Astrocyte (in vitro differentiated cells and primary cell): Measurements from ENCODE around the gene CMPK1.

ENCODE experiments used
- EZH2 ChIP-seq: IDR thresholded peaks from 2 replicates; pipeline ENCODE4 v1.6.1; 2012; ENCODE audit warnings: mild to moderate bottlenecking, low read length, inconsistent platforms; ENCODE audit not compliant: insufficient read depth
- TF ChIP-seq, protein P1 (sequence below): IDR thresholded peaks from 2 replicates; pipeline ENCODE4 v1.5.1; 2011; ENCODE audit warnings: low read depth, mild to moderate bottlenecking, inconsistent platforms, low read length, moderate library complexity; ENCODE audit not compliant: insufficient read depth

GRCh38 chr1:47420547-47420946, 87.0 kb downstream of the CMPK1 start:
- TF ChIP-seq, protein P1, sequence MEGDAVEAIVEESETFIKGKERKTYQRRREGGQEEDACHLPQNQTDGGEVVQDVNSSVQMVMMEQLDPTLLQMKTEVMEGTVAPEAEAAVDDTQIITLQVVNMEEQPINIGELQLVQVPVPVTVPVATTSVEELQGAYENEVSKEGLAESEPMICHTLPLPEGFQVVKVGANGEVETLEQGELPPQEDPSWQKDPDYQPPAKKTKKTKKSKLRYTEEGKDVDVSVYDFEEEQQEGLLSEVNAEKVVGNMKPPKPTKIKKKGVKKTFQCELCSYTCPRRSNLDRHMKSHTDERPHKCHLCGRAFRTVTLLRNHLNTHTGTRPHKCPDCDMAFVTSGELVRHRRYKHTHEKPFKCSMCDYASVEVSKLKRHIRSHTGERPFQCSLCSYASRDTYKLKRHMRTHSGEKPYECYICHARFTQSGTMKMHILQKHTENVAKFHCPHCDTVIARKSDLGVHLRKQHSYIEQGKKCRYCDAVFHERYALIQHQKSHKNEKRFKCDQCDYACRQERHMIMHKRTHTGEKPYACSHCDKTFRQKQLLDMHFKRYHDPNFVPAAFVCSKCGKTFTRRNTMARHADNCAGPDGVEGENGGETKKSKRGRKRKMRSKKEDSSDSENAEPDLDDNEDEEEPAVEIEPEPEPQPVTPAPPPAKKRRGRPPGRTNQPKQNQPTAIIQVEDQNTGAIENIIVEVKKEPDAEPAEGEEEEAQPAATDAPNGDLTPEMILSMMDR: no peak
- no peak for TF ChIP-seq EZH2
